Measurements from ENCODE around the gene TRIM75. TPM values are rescaled to one million over a fixed set of nuclear protein-coding genes. Genes with fewer than 3 reads are reported as not detected.

TRIM75 gene
- total and polyA plus RNA-seq, 10 of the 15 experiments (the other 5 are each of a cell fraction or from before 2014, with no cell fraction given): not detected

DNA sequence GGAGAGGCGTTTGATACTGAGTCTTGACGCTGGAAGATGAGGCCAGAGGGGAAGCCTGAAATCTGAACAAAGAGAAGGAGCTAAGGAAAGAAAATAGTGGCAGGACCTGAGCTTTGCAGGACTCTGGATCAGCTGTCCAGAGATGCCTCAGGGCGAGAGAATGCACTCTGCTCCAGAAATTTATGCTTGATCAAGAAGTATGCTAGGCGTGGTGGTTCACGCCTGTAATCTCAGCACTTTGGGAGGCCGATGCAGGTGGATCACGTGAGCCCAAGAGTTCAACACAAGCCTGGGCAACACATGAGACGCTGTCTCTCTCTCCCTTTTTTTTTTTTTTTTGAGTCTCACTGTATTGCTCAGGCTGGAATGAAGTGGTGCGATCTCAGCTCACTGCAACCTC lies 1.9 kb downstream of the TRIM75 start:
- no peak for FAIRE-seq
- H4K20me1 ChIP-seq (ENCODE audit: control insufficient read depth, insufficient read depth): no peaks in the 10 kb centered on the region
- no peaks in the 10 kb centered on the region for H3K36me3 ChIP-seq (ENCODE audit: control insufficient read depth in 2 of 2, insufficient read depth in 2 of 2, low read length in 1 of 2)
- intact Hi-C loops (cut with micrococcal nuclease; ENCODE audit: unreplicated experiment): no loop called here
- ChIA-PET CTCF (no interaction called here), POLR2A (interaction anchor here (0.7 kb wide), 1 partner anchor 97 kb away, joined by 5 read pairs; no protein-coding TSS in a partner anchor), SMC1A (ENCODE audit: uncharacterized antibody, unreplicated experiment) (no interaction called here), RAD21 (ENCODE audit: unreplicated experiment) (no interaction called here)
- no peaks in the 10 kb centered on the region for H3K4me1 ChIP-seq (ENCODE audit: control insufficient read depth, insufficient read depth, low read length)
- ATAC-seq: no peak
- 50% methylated on average over 9 of the region's 9 CpGs for WGBS (ENCODE audit: insufficient coverage, insufficient replicate concordance, low lambda C conversion rate, missing lambda C conversion rate)
- in situ Hi-C loops (cut with MboI): no loop called here
- no peaks in the 10 kb centered on the region; a peak in 1 of 4 replicates for H3K27me3 ChIP-seq (replicated peaks in 1 of 2; ENCODE audit: control insufficient read depth in 2 of 2, insufficient read depth in 2 of 2, low read length in 1 of 2)
- no peaks in the 10 kb centered on the region for H3K79me2 ChIP-seq (ENCODE audit: control insufficient read depth, insufficient read depth, low read length)
- no peak for DNase-seq (ENCODE audit: low read depth, low spot score)
- no peaks in the 10 kb centered on the region for H3K9me3 ChIP-seq (replicated peaks; ENCODE audit: control insufficient read depth, insufficient read depth, low read length)
- H3K4me2 ChIP-seq (ENCODE audit: control insufficient read depth, insufficient read depth): no peak overlapping the region
- no peak overlapping the region for H3K9ac ChIP-seq (ENCODE audit: control insufficient read depth, insufficient read depth, low read length)
- no peak overlapping the region for H3K4me3 ChIP-seq
- H2AFZ ChIP-seq (ENCODE audit: control insufficient read depth, low read depth, low read length): no peak overlapping the region
- no TSS peak for BruUV-seq (replicated peaks)
- H3K27ac ChIP-seq (ENCODE audit: control insufficient read depth, insufficient read depth): no peak overlapping the region
- TF ChIP-seq JUNB (IDR thresholded peaks at IDR 0.05) (no peak), CEBPB (IDR thresholded peaks at IDR 0.05; ENCODE audit: borderline replicate concordance in 1 of 2, low read depth in 2 of 2, low read length in 2 of 2) (no peak)
- TF ChIP-seq, protein P1, sequence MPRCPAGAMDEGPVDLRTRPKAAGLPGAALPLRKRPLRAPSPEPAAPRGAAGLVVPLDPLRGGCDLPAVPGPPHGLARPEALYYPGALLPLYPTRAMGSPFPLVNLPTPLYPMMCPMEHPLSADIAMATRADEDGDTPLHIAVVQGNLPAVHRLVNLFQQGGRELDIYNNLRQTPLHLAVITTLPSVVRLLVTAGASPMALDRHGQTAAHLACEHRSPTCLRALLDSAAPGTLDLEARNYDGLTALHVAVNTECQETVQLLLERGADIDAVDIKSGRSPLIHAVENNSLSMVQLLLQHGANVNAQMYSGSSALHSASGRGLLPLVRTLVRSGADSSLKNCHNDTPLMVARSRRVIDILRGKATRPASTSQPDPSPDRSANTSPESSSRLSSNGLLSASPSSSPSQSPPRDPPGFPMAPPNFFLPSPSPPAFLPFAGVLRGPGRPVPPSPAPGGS (IDR thresholded peaks at IDR 0.05; ENCODE audit: borderline replicate concordance, insufficient read depth, low read depth, low read length, poor library complexity, severe bottlenecking): no peak
- TF ChIP-seq, protein P2, sequence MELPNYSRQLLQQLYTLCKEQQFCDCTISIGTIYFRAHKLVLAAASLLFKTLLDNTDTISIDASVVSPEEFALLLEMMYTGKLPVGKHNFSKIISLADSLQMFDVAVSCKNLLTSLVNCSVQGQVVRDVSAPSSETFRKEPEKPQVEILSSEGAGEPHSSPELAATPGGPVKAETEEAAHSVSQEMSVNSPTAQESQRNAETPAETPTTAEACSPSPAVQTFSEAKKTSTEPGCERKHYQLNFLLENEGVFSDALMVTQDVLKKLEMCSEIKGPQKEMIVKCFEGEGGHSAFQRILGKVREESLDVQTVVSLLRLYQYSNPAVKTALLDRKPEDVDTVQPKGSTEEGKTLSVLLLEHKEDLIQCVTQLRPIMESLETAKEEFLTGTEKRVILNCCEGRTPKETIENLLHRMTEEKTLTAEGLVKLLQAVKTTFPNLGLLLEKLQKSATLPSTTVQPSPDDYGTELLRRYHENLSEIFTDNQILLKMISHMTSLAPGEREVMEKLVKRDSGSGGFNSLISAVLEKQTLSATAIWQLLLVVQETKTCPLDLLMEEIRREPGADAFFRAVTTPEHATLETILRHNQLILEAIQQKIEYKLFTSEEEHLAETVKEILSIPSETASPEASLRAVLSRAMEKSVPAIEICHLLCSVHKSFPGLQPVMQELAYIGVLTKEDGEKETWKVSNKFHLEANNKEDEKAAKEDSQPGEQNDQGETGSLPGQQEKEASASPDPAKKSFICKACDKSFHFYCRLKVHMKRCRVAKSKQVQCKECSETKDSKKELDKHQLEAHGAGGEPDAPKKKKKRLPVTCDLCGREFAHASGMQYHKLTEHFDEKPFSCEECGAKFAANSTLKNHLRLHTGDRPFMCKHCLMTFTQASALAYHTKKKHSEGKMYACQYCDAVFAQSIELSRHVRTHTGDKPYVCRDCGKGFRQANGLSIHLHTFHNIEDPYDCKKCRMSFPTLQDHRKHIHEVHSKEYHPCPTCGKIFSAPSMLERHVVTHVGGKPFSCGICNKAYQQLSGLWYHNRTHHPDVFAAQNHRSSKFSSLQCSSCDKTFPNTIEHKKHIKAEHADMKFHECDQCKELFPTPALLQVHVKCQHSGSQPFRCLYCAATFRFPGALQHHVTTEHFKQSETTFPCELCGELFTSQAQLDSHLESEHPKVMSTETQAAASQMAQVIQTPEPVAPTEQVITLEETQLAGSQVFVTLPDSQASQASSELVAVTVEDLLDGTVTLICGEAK (IDR thresholded peaks at IDR 0.05; ENCODE audit: borderline replicate concordance): no peak
- TF ChIP-seq, protein P3, sequence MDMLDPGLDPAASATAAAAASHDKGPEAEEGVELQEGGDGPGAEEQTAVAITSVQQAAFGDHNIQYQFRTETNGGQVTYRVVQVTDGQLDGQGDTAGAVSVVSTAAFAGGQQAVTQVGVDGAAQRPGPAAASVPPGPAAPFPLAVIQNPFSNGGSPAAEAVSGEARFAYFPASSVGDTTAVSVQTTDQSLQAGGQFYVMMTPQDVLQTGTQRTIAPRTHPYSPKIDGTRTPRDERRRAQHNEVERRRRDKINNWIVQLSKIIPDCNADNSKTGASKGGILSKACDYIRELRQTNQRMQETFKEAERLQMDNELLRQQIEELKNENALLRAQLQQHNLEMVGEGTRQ (IDR thresholded peaks at IDR 0.05; ENCODE audit: borderline replicate concordance, low read depth, low read length): no peak
- TF ChIP-seq, protein P4, sequence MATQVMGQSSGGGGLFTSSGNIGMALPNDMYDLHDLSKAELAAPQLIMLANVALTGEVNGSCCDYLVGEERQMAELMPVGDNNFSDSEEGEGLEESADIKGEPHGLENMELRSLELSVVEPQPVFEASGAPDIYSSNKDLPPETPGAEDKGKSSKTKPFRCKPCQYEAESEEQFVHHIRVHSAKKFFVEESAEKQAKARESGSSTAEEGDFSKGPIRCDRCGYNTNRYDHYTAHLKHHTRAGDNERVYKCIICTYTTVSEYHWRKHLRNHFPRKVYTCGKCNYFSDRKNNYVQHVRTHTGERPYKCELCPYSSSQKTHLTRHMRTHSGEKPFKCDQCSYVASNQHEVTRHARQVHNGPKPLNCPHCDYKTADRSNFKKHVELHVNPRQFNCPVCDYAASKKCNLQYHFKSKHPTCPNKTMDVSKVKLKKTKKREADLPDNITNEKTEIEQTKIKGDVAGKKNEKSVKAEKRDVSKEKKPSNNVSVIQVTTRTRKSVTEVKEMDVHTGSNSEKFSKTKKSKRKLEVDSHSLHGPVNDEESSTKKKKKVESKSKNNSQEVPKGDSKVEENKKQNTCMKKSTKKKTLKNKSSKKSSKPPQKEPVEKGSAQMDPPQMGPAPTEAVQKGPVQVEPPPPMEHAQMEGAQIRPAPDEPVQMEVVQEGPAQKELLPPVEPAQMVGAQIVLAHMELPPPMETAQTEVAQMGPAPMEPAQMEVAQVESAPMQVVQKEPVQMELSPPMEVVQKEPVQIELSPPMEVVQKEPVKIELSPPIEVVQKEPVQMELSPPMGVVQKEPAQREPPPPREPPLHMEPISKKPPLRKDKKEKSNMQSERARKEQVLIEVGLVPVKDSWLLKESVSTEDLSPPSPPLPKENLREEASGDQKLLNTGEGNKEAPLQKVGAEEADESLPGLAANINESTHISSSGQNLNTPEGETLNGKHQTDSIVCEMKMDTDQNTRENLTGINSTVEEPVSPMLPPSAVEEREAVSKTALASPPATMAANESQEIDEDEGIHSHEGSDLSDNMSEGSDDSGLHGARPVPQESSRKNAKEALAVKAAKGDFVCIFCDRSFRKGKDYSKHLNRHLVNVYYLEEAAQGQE (IDR thresholded peaks at IDR 0.05; ENCODE audit: low read depth, low read length): no peak
- TF ChIP-seq, protein P5, sequence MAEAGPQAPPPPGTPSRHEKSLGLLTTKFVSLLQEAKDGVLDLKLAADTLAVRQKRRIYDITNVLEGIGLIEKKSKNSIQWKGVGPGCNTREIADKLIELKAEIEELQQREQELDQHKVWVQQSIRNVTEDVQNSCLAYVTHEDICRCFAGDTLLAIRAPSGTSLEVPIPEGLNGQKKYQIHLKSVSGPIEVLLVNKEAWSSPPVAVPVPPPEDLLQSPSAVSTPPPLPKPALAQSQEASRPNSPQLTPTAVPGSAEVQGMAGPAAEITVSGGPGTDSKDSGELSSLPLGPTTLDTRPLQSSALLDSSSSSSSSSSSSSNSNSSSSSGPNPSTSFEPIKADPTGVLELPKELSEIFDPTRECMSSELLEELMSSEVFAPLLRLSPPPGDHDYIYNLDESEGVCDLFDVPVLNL (IDR thresholded peaks at IDR 0.05; ENCODE audit: low read depth, low read length): no peak

Measured in GM12878 (cell line).